ENCODE measurements around the gene ZC3H12D.

The ZC3H12D gene

DNA sequence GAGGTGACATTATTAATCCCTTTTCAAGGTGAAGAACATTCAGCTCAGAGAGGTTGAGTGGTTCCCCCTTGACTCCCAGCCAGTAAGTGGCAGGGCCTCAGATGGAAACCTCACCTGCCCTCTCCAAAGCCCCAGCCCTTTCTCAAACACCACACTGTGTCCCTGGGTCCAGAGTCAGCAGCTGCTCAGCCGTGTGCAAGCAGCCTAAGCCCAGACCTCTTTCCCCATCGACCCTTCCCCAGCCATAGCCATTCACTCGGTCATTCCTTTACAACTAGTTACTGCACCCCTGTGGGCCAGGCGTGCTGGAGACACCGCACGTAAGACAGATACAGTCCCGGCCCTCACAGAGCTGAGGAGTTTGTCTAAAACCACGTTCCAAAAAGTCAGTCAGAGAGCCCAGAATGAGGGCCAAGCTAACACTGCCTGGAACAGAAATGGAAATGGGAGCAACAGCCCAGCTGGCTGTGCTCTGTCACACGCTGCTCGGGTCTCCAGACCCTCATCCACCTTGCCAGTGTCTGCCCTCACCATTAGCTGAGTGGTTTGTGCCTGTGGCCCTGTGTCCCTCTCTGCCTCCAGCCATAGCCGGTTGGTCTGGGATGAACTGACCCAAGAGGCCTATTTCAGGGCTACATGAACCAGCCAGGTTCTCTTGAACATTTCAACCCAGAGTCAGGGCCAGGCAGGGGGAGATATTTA lies 29.6 kb downstream of the ZC3H12D start:
- no peak overlapping the region for H3K9ac ChIP-seq (ENCODE audit: low read length)
- H4K20me1 ChIP-seq (ENCODE audit: insufficient read depth, low read length): no peaks in the 10 kb centered on the region
- no peak overlapping the region for H3K27ac ChIP-seq (ENCODE audit: low read depth, low read length, poor library complexity, severe bottlenecking)
- H3K79me2 ChIP-seq (ENCODE audit: insufficient read depth, low read length): no peaks in the 10 kb centered on the region
- H2AFZ ChIP-seq (ENCODE audit: low read length): no peak overlapping the region
- H3K27me3 ChIP-seq (ENCODE audit: insufficient read depth, low read length): no peaks in the 10 kb centered on the region
- H3K9me3 ChIP-seq (ENCODE audit: low read length): no peaks in the 10 kb centered on the region
- H3K9me2 ChIP-seq (ENCODE audit: low read depth, low read length): no peaks in the 10 kb centered on the region
- H3K4me2 ChIP-seq (ENCODE audit: low read length): no peak overlapping the region
- peaks cover 58% of the 10 kb centered on the region; the same call in 1 of the 2 replicates for H3K36me3 ChIP-seq (ENCODE audit: insufficient read depth, low read length)
- no peaks in the 10 kb centered on the region for H3F3A ChIP-seq (ENCODE audit: insufficient read depth, low read length)
- no peaks in the 10 kb centered on the region for H3K4me1 ChIP-seq (ENCODE audit: insufficient read depth, low read length, severe bottlenecking)
- no peak for TF ChIP-seq EZH2 (IDR thresholded peaks at IDR 0.05; ENCODE audit: borderline replicate concordance, low read length)
- TF ChIP-seq, protein P1, sequence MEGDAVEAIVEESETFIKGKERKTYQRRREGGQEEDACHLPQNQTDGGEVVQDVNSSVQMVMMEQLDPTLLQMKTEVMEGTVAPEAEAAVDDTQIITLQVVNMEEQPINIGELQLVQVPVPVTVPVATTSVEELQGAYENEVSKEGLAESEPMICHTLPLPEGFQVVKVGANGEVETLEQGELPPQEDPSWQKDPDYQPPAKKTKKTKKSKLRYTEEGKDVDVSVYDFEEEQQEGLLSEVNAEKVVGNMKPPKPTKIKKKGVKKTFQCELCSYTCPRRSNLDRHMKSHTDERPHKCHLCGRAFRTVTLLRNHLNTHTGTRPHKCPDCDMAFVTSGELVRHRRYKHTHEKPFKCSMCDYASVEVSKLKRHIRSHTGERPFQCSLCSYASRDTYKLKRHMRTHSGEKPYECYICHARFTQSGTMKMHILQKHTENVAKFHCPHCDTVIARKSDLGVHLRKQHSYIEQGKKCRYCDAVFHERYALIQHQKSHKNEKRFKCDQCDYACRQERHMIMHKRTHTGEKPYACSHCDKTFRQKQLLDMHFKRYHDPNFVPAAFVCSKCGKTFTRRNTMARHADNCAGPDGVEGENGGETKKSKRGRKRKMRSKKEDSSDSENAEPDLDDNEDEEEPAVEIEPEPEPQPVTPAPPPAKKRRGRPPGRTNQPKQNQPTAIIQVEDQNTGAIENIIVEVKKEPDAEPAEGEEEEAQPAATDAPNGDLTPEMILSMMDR (IDR thresholded peaks at IDR 0.05; ENCODE audit: low read length): no peak
- no peak overlapping the region for H3K4me3 ChIP-seq (ENCODE audit: low read depth, low read length, poor library complexity, severe bottlenecking)

DNA sequence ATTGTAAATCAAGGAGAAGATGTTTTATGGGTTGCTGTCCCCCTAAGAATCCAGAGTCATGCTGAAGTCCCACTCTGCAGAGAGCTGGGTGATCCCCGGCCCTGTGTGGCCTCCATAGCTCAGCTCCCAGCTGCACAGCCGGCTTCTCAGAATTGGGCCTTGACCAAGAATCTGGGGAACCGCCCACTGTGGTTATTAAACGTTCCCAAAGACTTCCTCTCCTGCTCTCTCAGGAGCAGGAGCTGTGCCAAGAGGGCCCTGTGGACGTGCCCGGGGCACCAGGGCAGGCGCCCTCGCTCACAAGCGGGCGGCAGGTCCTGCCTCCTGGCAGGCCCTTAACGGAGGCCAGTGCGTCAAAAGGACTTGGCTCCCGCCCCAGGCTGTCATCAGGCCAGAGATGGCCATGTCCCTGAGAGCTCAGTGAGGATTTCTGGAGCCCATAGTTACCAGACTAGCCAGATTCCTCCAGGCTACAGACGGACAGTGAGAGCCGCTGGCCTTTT lies 30.4 kb downstream of the ZC3H12D start:
- Histone ChIP-seq H3K4me3 (ENCODE audit: low read depth, low read length, poor library complexity, severe bottlenecking) (no peak overlapping the region), H3K79me2 (ENCODE audit: insufficient read depth, low read length) (no peaks in the 10 kb centered on the region), H3K9me2 (ENCODE audit: low read depth, low read length) (no peaks in the 10 kb centered on the region), H3K9me3 (ENCODE audit: low read length) (no peaks in the 10 kb centered on the region), H3F3A (ENCODE audit: insufficient read depth, low read length) (no peaks in the 10 kb centered on the region), H3K27me3 (ENCODE audit: insufficient read depth, low read length) (no peaks in the 10 kb centered on the region), H3K4me1 (ENCODE audit: insufficient read depth, low read length, severe bottlenecking) (no peaks in the 10 kb centered on the region), H3K9ac (ENCODE audit: low read length) (no peak overlapping the region), H2AFZ (ENCODE audit: low read length) (no peak overlapping the region), H4K20me1 (ENCODE audit: insufficient read depth, low read length) (no peaks in the 10 kb centered on the region), H3K36me3 (ENCODE audit: insufficient read depth, low read length) (peaks cover 56% of the 10 kb centered on the region; the same call in 1 of the 2 replicates), H3K27ac (ENCODE audit: low read depth, low read length, poor library complexity, severe bottlenecking) (no peak overlapping the region), H3K4me2 (ENCODE audit: low read length) (no peak overlapping the region)
- no peak for TF ChIP-seq EZH2 (IDR thresholded peaks at IDR 0.05; ENCODE audit: borderline replicate concordance, low read length)
- TF ChIP-seq, protein P1 (IDR thresholded peaks at IDR 0.05; ENCODE audit: low read length): no peak

DNA sequence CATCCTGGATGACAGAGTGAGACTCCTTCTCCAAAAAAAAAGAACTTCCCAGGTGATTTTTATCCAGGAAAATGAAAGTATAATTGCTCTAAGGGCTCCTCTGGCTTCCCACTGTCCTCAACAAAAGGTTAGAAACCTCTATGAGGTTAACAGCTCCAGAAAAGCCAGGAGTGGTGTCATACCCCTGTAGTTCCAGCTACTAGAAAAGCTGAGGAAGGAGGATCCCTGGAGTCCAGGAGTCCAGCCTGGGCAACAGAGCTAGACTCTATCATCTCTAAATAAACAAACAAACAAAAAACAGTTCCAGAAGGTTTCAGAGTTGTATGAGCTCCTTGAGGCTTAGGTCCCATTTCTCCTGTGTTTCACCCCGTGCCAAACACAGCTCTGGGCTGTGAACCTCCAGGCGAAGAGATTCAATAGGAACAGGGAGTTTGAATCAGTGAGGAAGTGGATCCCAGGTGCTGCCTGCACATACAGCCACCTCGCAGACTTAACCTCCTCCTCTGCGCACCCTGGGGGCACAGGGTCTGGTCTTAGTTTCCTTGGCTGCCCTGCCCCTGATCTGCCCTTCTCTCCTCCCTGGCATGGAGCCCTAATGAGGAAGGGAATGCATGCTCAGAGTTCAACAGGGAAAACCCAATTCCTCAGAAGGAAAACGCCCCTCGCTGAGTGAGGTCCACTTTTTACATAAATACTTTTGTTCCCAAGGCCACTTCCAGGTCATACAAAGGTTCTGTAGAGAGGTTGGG lies 31.0 kb downstream of the ZC3H12D start:
- H3K4me2 ChIP-seq (ENCODE audit: low read length): no peak overlapping the region
- H3K9me3 ChIP-seq (ENCODE audit: low read length): no peaks in the 10 kb centered on the region
- no peaks in the 10 kb centered on the region for H3K27me3 ChIP-seq (ENCODE audit: insufficient read depth, low read length)
- no peak overlapping the region for H3K4me3 ChIP-seq (ENCODE audit: low read depth, low read length, poor library complexity, severe bottlenecking)
- H2AFZ ChIP-seq (ENCODE audit: low read length): no peak overlapping the region
- H3K9me2 ChIP-seq (ENCODE audit: low read depth, low read length): no peaks in the 10 kb centered on the region
- TF ChIP-seq EZH2 (IDR thresholded peaks at IDR 0.05; ENCODE audit: borderline replicate concordance, low read length): no peak
- TF ChIP-seq, protein P1 (IDR thresholded peaks at IDR 0.05; ENCODE audit: low read length): no peak
- no peaks in the 10 kb centered on the region for H3K4me1 ChIP-seq (ENCODE audit: insufficient read depth, low read length, severe bottlenecking)
- no peaks in the 10 kb centered on the region for H3K79me2 ChIP-seq (ENCODE audit: insufficient read depth, low read length)
- no peak overlapping the region for H3K27ac ChIP-seq (ENCODE audit: low read depth, low read length, poor library complexity, severe bottlenecking)
- H3K9ac ChIP-seq (ENCODE audit: low read length): no peak overlapping the region
- H3K36me3 ChIP-seq (ENCODE audit: insufficient read depth, low read length): peaks cover 50% of the 10 kb centered on the region; the same call in 1 of the 2 replicates
- no peaks in the 10 kb centered on the region for H3F3A ChIP-seq (ENCODE audit: insufficient read depth, low read length)
- no peaks in the 10 kb centered on the region for H4K20me1 ChIP-seq (ENCODE audit: insufficient read depth, low read length)

Data from OCI-LY1 (cell line).